ENCODE results near the gene EME1.

The EME1 gene

GRCh38 chr17:50364061-50364458 is 9.0 kb upstream of the EME1 start:
- no peak for DNase-seq

GRCh38 chr17:50364715-50365114 is 8.3 kb upstream of the EME1 start:
- no peak for DNase-seq

GRCh38 chr17:50365165-50365564 is 7.9 kb upstream of the EME1 start:
- no peak for DNase-seq

- no peak for DNase-seq
Observed at GRCh38 chr17:50365649-50366393, 7.2 kb upstream of the EME1 start.

GRCh38 chr17:50367401-50367800 is 5.6 kb upstream of the EME1 start:
- DNase-seq, result no peak

GRCh38 chr17:50370052-50370451 is 3.0 kb upstream of the EME1 start:
- DNase-seq, result no peak

- no peak for DNase-seq
Observed at GRCh38 chr17:50371526-50371925, 1.5 kb upstream of the EME1 start.

- DNase-seq, result no peak
Observed at GRCh38 chr17:50372222-50372757, 739 bp upstream of the EME1 start.

GRCh38 chr17:50373705-50374104 is 676 bp downstream of the EME1 start:
- no peak for DNase-seq

- DNase-seq, result no peak
Observed at GRCh38 chr17:50375858-50376538, 3.0 kb downstream of the EME1 start.

GRCh38 chr17:50379351-50380132 is 6.5 kb downstream of the EME1 start:
- DNase-seq, result no peak

- DNase-seq, result no peak
Observed at GRCh38 chr17:50380369-50381259, 7.6 kb downstream of the EME1 start.

GRCh38 chr17:50381260-50381815 is 8.3 kb downstream of the EME1 start:
- DNase-seq, result no peak

- DNase-seq, result no peak
Observed at GRCh38 chr17:50381920-50382319, 8.9 kb downstream of the EME1 start.

- no peak for DNase-seq
Observed at GRCh38 chr17:50382931-50383330, 9.9 kb downstream of the EME1 start.

GRCh38 chr17:50386510-50386909 is 13.5 kb downstream of the EME1 start:
- no peak for DNase-seq

- no peak for DNase-seq
Observed at GRCh38 chr17:50388728-50389127, 15.7 kb downstream of the EME1 start.

- no peak for DNase-seq
Observed at GRCh38 chr17:50389534-50389933, 16.5 kb downstream of the EME1 start.

- DNase-seq, result no peak
Observed at GRCh38 chr17:50392621-50393020, 19.6 kb downstream of the EME1 start.

- no peak for DNase-seq
Observed at GRCh38 chr17:50393700-50394099, 20.7 kb downstream of the EME1 start.

- DNase-seq, result no peak
Observed at GRCh38 chr17:50394711-50395110, 21.7 kb downstream of the EME1 start.
